SU-DHL-6 (cell line): ENCODE measurements around the gene DNAJC18.

Source experiments
- H2AFZ ChIP-seq: fragments of 200-600 bp; sonication (generic); 2 replicates; pipeline ENCODE4 v1.6.1; 2014; ENCODE audit warnings: low read depth, mild to moderate bottlenecking, moderate library complexity, mixed read lengths, antibody characterized with exemption, low read length; ENCODE audit not compliant: severe bottlenecking
- H3F3A ChIP-seq: fragments of 200-600 bp; shearing (Covaris generic); 2 replicates; pipeline ENCODE4 v1.6.0; 2016; ENCODE audit warnings: antibody characterized with exemption, mild to moderate bottlenecking; ENCODE audit not compliant: insufficient read depth
- H3K27ac ChIP-seq: fragments of 200-600 bp; sonication (generic); 2 replicates; pipeline ENCODE4 v1.5.1; 2016; ENCODE audit warnings: low read depth, mild to moderate bottlenecking, low read length, moderate library complexity, mixed read lengths
- H3K27me3 ChIP-seq: fragments of 200-600 bp; sonication (generic), shearing (Covaris generic); 2 replicates; pipeline ENCODE4 v1.6.0; 2014; ENCODE audit warnings: mild to moderate bottlenecking, low read length
- H3K36me3 ChIP-seq: fragments of 200-600 bp; sonication (generic); 2 replicates; pipeline ENCODE4 v1.6.1; 2014; ENCODE audit warnings: mild to moderate bottlenecking, low read length, mixed read lengths
- H3K4me2 ChIP-seq: fragments of 300-600, 200-600 bp; shearing (Covaris generic), sonication (generic); 2 replicates; pipeline ENCODE4 v1.6.0; 2014; ENCODE audit warnings: low read length, low read depth, mild to moderate bottlenecking; ENCODE audit not compliant: poor library complexity, severe bottlenecking
- H3K4me3 ChIP-seq: fragments of 200-600 bp; sonication (generic); 2 replicates; pipeline ENCODE4 v1.5.1; 2014; ENCODE audit warnings: antibody characterized with exemption, low read length, mild to moderate bottlenecking, mixed read lengths; ENCODE audit not compliant: insufficient read depth, poor library complexity, severe bottlenecking
- H3K79me2 ChIP-seq: fragments of 200-600 bp; sonication (generic); 2 replicates; pipeline ENCODE4 v1.6.1; 2014; ENCODE audit warnings: mild to moderate bottlenecking, low read length, moderate library complexity; ENCODE audit not compliant: insufficient read depth
- H3K9ac ChIP-seq: fragments of 200-600 bp; sonication (generic); 2 replicates; pipeline ENCODE4 v1.7.0; 2014; ENCODE audit warnings: mild to moderate bottlenecking, low read length
- H3K9me2 ChIP-seq: fragments of 200-600 bp; sonication (generic); replicated peaks from 2 replicates; pipeline ENCODE4 v1.6.1; 2014; ENCODE audit warnings: low read length; ENCODE audit not compliant: insufficient read depth
- H3K9me3 ChIP-seq: fragments of 200-600 bp; sonication (generic); 2 replicates; pipeline ENCODE4 v1.6.1; 2014; ENCODE audit warnings: low read length, mixed read lengths; ENCODE audit not compliant: insufficient read depth
- H4K20me1 ChIP-seq: fragments of 200-600 bp; sonication (generic); 2 replicates; pipeline ENCODE4 v1.6.1; 2014; ENCODE audit warnings: low read depth, mild to moderate bottlenecking, antibody characterized with exemption, low read length, moderate library complexity, mixed read lengths
- EZH2phosphoT487 ChIP-seq: fragments of 200-600 bp; sonication (generic), shearing (Covaris generic); conservative IDR thresholded peaks from 2 replicates; pipeline ENCODE4 v1.6.1; 2018; ENCODE audit warnings: mild to moderate bottlenecking, antibody characterized with exemption, low read length, moderate library complexity, mixed read lengths
- TF ChIP-seq, protein P1 (sequence below): fragments of 200-600 bp; sonication (generic); IDR thresholded peaks from one replicate; pipeline ENCODE4 v1.5.1; 2017; ENCODE audit warnings: antibody characterized with exemption, mild to moderate bottlenecking, low read length, moderate library complexity; ENCODE audit not compliant: insufficient read depth, poor library complexity, severe bottlenecking

DNAJC18 gene

GRCh38 chr5:139468421-139468931 is 29.2 kb upstream of the DNAJC18 start:
- Histone ChIP-seq H3K4me3 (no peak overlapping the region), H3K27me3 (no peaks in the 10 kb centered on the region), H3K27ac (no peak overlapping the region), H3K9me2 (no peaks in the 10 kb centered on the region), H3K36me3 (no peaks in the 10 kb centered on the region), H3K9me3 (no peaks in the 10 kb centered on the region), H2AFZ (no peak overlapping the region), H3F3A (no peaks in the 10 kb centered on the region), H3K4me2 (no peak overlapping the region), H3K79me2 (no peaks in the 10 kb centered on the region), H3K9ac (no peak overlapping the region), H4K20me1 (no peaks in the 10 kb centered on the region)
- TF ChIP-seq, protein P1, sequence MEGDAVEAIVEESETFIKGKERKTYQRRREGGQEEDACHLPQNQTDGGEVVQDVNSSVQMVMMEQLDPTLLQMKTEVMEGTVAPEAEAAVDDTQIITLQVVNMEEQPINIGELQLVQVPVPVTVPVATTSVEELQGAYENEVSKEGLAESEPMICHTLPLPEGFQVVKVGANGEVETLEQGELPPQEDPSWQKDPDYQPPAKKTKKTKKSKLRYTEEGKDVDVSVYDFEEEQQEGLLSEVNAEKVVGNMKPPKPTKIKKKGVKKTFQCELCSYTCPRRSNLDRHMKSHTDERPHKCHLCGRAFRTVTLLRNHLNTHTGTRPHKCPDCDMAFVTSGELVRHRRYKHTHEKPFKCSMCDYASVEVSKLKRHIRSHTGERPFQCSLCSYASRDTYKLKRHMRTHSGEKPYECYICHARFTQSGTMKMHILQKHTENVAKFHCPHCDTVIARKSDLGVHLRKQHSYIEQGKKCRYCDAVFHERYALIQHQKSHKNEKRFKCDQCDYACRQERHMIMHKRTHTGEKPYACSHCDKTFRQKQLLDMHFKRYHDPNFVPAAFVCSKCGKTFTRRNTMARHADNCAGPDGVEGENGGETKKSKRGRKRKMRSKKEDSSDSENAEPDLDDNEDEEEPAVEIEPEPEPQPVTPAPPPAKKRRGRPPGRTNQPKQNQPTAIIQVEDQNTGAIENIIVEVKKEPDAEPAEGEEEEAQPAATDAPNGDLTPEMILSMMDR: no peak
- TF ChIP-seq EZH2phosphoT487: no peak

GRCh38 chr5:139462586-139463276 is 23.4 kb upstream of the DNAJC18 start, which contains the start of gene ECSCR:
Gene ECSCR, minus strand, starts transcription at chr5:139462743. Its CDS starts 73 bp downstream, at chr5:139462670.
- Histone ChIP-seq H3F3A (no peaks in the 10 kb centered on the region), H3K36me3 (no peaks in the 10 kb centered on the region), H3K9me3 (no peaks in the 10 kb centered on the region), H3K27ac (no peak within 1 kb of the TSS), H3K4me3 (no peak within 1 kb of the TSS), H3K9ac (no peak within 1 kb of the TSS), H3K9me2 (no peaks in the 10 kb centered on the region), H4K20me1 (no peaks in the 10 kb centered on the region), H2AFZ (no peak within 1 kb of the TSS), H3K4me2 (no peak within 1 kb of the TSS), H3K79me2 (no peaks in the 10 kb centered on the region), H3K27me3 (no peaks in the 10 kb centered on the region)
- TF ChIP-seq, protein P1: no peak
- TF ChIP-seq EZH2phosphoT487: no peak

DNA sequence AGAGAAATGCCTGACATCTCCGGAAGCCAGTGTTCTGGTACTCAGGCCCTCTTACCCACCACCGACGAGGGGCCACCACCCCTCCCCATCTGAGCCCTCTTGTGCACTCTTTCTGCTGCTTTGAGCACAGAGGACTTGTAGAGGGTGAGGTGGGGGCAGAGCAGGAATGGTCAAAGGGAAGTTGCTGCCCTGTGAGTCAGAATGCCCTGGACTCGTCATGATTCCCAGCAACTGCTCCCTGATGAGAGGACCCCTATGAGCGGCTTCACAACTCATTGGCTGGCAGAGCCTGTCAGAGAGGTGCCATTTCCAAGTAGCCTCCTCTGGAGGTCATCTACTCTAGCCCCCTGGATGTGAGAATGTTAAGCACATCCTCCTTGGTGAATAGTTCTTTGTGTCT is 22.4 kb upstream of the DNAJC18 start:
- Histone ChIP-seq H3K27ac (no peak overlapping the region), H4K20me1 (no peaks in the 10 kb centered on the region), H3K4me2 (no peak overlapping the region), H3K27me3 (no peaks in the 10 kb centered on the region), H3K9ac (no peak overlapping the region), H3K36me3 (no peaks in the 10 kb centered on the region), H3K9me2 (no peaks in the 10 kb centered on the region), H2AFZ (no peak overlapping the region), H3F3A (no peaks in the 10 kb centered on the region), H3K79me2 (no peaks in the 10 kb centered on the region), H3K9me3 (no peaks in the 10 kb centered on the region), H3K4me3 (no peak overlapping the region)
- TF ChIP-seq, protein P1: no peak
- no peak for TF ChIP-seq EZH2phosphoT487
